ENCODE data around the gene SSBP3. TPM values are rescaled to one million over a fixed set of nuclear protein-coding genes. Genes with fewer than 3 reads are reported as not detected.
A peak's percentile ranks its signal among the peaks of the same experiment; 100 is the strongest.

SSBP3 gene
- total RNA-seq, 4 donors from 2014 or later: 17.1 to 25.4 (median 21.5) TPM

DNA sequence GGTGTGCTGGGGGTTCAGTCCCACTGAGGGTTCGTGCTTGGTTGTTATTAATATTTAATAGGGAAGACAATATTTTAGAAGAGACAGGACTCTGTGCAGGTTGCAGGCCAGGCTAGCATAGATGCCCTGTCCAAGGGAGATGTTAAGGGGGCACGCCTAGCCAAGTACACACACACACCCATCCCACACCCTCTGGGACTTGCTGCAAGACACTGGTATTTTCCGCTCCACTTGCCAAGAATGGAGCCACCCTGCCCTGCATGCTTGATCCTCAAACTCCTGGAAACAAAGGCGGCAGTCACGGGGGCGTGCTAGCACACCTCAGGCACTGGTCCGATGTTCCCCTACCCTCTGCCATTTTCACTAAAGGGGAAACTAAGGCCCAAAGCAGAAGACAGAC, 107.2 kb downstream of the SSBP3 start:
- TF ChIP-seq POLR2A (IDR thresholded peaks at IDR 0.05) (no peak), CTCF (IDR thresholded peaks at IDR 0.05) (no peak)
- Histone ChIP-seq H3K27ac (peak overlapping the region; percentile 38 to 92 (median 81)), H3K4me1 (peaks cover 35 to 94% (median 60%) of the 10 kb centered on the region in 3 donors), H3K36me3 (no peaks in the 10 kb centered on the region), H3K27me3 (no peaks in the 10 kb centered on the region), H3K4me3 (peak overlapping the region in 1 of 4 donors; percentile 17), H3K9me3 (no peaks in the 10 kb centered on the region)
- DNase-seq: no peak
- intact Hi-C loops (cut with DNase I): no loop called here
- WGBS, 2 donors: 33 to 37% methylated on average over 7 of the region's 7 CpGs

DNA sequence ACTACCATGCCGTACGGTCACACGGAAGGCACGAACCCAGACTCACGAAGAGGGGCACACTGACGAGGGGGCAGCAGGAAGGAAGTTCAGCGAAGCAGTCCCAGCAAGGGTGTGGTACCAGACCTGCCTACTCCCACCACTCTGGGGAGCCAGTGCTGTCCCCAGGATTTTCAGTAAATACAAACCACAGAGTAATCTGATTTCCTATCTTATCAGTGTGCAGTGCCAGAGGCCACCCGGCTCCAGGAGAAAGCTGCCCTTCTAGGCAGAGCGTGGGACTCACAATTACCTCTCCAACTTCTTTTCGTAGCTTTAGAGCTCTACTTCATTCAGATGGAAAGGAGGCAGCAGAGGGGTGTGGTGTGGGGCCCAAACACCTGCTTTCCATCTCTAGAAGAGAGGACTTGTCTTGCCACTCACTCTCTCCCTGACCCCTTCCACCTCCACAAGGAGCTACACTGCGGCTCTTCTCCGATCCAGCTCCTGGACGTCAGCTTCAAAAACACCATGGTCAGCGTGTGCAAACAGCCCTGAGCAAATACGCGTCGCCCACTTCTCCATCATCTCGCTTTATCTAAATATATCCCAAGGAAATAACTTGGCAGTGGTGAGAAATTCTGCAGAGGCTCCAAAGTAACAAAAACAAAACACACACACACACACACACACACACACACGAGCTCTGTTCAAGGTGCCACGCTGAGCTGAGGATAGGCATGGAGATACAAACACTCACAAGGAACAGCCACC, 107.7 kb downstream of the SSBP3 start:
- peak overlapping the region; percentile 70 to 92 (median 81) for H3K27ac ChIP-seq
- peaks cover 35 to 91% (median 60%) of the 10 kb centered on the region in 3 donors for H3K4me1 ChIP-seq
- H3K4me3 ChIP-seq: peak overlapping the region in 1 of 4 donors; percentile 17
- intact Hi-C loops (cut with DNase I): no loop called here
- WGBS, 2 donors: 24 to 50% methylated on average over 12 to 14 of the region's 20 CpGs
- no peak for TF ChIP-seq CTCF (IDR thresholded peaks at IDR 0.05)
- TF ChIP-seq POLR2A (IDR thresholded peaks at IDR 0.05): no peak
- no peak for DNase-seq
- H3K27me3 ChIP-seq: no peaks in the 10 kb centered on the region
- H3K9me3 ChIP-seq: no peaks in the 10 kb centered on the region
- no peaks in the 10 kb centered on the region for H3K36me3 ChIP-seq

- DNase-seq: no peak
- Histone ChIP-seq H3K36me3 (no peaks in the 10 kb centered on the region), H3K4me3 (peak overlapping the region in 1 of 4 donors; percentile 17), H3K9me3 (no peaks in the 10 kb centered on the region), H3K27ac (peak overlapping the region; percentile 70 to 92 (median 81)), H3K4me1 (peaks cover 35 to 91% (median 58%) of the 10 kb centered on the region in 3 donors), H3K27me3 (no peaks in the 10 kb centered on the region)
- TF ChIP-seq CTCF (IDR thresholded peaks at IDR 0.05): no peak
- no peak for TF ChIP-seq POLR2A (IDR thresholded peaks at IDR 0.05)
- WGBS, 2 donors: 64 to 69% methylated on average over 3 of the region's 6 CpGs
- intact Hi-C loops (cut with DNase I): no loop called here
Observed at GRCh38 chr1:54297596-54298283, 108.5 kb downstream of the SSBP3 start.

DNA sequence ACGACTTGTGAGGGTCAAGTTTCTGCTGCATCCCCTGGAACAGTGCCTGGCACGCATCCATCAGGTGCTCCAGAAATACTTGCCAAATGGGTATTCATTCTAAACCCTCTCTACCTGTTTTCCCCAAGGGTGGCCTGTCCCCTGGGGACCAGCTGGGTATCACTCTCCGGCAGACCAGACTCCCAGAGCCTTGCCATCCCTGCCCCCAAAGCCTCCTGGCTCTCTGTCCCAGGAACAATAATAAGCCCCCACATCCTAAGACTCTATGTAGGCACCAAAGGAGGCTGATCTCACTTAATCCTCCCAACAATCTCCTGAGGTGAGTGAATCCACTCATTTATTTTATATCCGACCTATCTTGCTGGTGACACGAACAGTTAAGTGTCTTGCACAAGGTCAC, 109.5 kb downstream of the SSBP3 start:
- Histone ChIP-seq H3K4me1 (peaks cover 38 to 95% (median 69%) of the 10 kb centered on the region in 3 donors), H3K27ac (peak overlapping the region; percentile 70 to 92 (median 81)), H3K4me3 (no peak overlapping the region), H3K36me3 (no peaks in the 10 kb centered on the region), H3K9me3 (no peaks in the 10 kb centered on the region), H3K27me3 (no peaks in the 10 kb centered on the region)
- intact Hi-C loops (cut with DNase I): no loop called here
- WGBS, 2 donors: 79 to 82% methylated on average over 5 of the region's 5 CpGs
- TF ChIP-seq POLR2A (IDR thresholded peaks at IDR 0.05) (no peak), CTCF (IDR thresholded peaks at IDR 0.05) (no peak)
- no peak for DNase-seq

GRCh38 chr1:54294887-54295286, 111.3 kb downstream of the SSBP3 start:
- H3K27me3 ChIP-seq: no peaks in the 10 kb centered on the region
- no peaks in the 10 kb centered on the region for H3K9me3 ChIP-seq
- WGBS, 2 donors: 74 to 79% methylated on average over 2 to 5 of the region's 6 CpGs
- DNase-seq: no peak
- TF ChIP-seq CTCF (IDR thresholded peaks at IDR 0.05) (no peak), POLR2A (IDR thresholded peaks at IDR 0.05) (no peak)
- no peak overlapping the region for H3K4me3 ChIP-seq
- H3K4me1 ChIP-seq: peaks cover 47 to 96% (median 82%) of the 10 kb centered on the region in 3 donors
- H3K27ac ChIP-seq: peak overlapping the region in 3 of 4 donors; percentile 79 to 92 (median 83)
- H3K36me3 ChIP-seq: no peaks in the 10 kb centered on the region
- intact Hi-C loops (cut with DNase I): no loop called here
